Natural killer cell (primary cell): ENCODE results near the gene CHD5. TPM values are rescaled to one million over a fixed set of nuclear protein-coding genes. Genes with fewer than 3 reads are reported as not detected.

Experiments
- ATAC-seq, 3 donors: fragments of 150-1000 bp in 2 of 3; fragments of 200-7000 bp in 1 of 3; cut with Tn5 transposase; 1 replicate in 1 of 3; 2 replicates in 2 of 3; pipeline ENCODE4 v1.10.0; 2021; ENCODE audit warnings: mild to moderate bottlenecking in 2 of 3, moderate library complexity in 2 of 3
- DNase-seq, 2 donors: peaks; one replicate each; pipeline versions ENCODE4 v3.0.0 to v3.0.0-alpha.2; 2013 to 2021; ENCODE audit warnings: mixed read lengths in 1 of 2
- H3K27ac ChIP-seq: one replicate; pipeline ENCODE4 v1.5.1; 2013; ENCODE audit warnings: mild to moderate bottlenecking, low read length
- H3K27me3 ChIP-seq: one replicate; pipeline ENCODE4 v1.6.1; 2013; ENCODE audit warnings: low read length; ENCODE audit not compliant: control insufficient read depth, insufficient read depth
- H3K36me3 ChIP-seq: one replicate; pipeline ENCODE4 v1.6.1; 2013; ENCODE audit warnings: low read length; ENCODE audit not compliant: control insufficient read depth, insufficient read depth
- H3K4me1 ChIP-seq: one replicate; pipeline ENCODE4 v1.6.1; 2013; ENCODE audit warnings: low read length; ENCODE audit not compliant: control insufficient read depth, insufficient read depth
- H3K4me3 ChIP-seq: one replicate; pipeline ENCODE4 v1.5.1; 2013; ENCODE audit warnings: low read length
- H3K9me3 ChIP-seq: one replicate; pipeline ENCODE4 v1.6.1; 2013; ENCODE audit warnings: low read length; ENCODE audit not compliant: control insufficient read depth, insufficient read depth
- H3K27ac Mint-ChIP-seq, 2 donors: one replicate each; pipeline ENCODE4 v1.8.0; 2022; ENCODE audit warnings: mild to moderate bottlenecking in 2 of 2, mixed read lengths in 2 of 2, moderate library complexity in 1 of 2
- H3K27me3 Mint-ChIP-seq, 2 donors: one replicate each; pipeline ENCODE4 v1.8.0; 2022; ENCODE audit warnings: low read depth in 2 of 2, mixed read lengths in 2 of 2
- H3K36me3 Mint-ChIP-seq: one replicate; pipeline ENCODE4 v1.8.0; 2022; ENCODE audit warnings: mixed read lengths
- H3K4me1 Mint-ChIP-seq, 2 donors: one replicate each; pipeline ENCODE4 v1.8.0; 2022; ENCODE audit warnings: mixed read lengths in 2 of 2
- H3K4me3 Mint-ChIP-seq: one replicate; pipeline ENCODE4 v1.8.0; 2022; ENCODE audit warnings: mild to moderate bottlenecking, moderate library complexity, mixed read lengths
- H3K9me3 Mint-ChIP-seq, 2 donors: one replicate each; pipeline ENCODE4 v1.8.0; 2022; ENCODE audit warnings: mixed read lengths in 2 of 2
- CTCF ChIP-seq: fragments of 200-600 bp; IDR thresholded peaks from one replicate; pipeline ENCODE4 v1.8.0; 2022; ENCODE audit warnings: antibody characterized with exemption
- WGBS: methylation state at CpG from one replicate; pipeline ENCODE4 v1.1.7; 2013; ENCODE audit warnings: missing lambda C conversion rate; ENCODE audit not compliant: insufficient coverage; 5-methylcytosine and 5-hydroxymethylcytosine counted together
- intact Hi-C: fragments of 100-400 bp; cut with micrococcal nuclease; formaldehyde crosslinking; loops from one replicate; pipeline ENCODE4 v1.14.2; 2022
- total RNA-seq, 4 donors: library from RNA; stranded (reverse); fragments of 120-200 nt in 1 of 4; gene quantifications; one replicate each; pipeline versions ENCODE4 v1.2.3 to v1.2.4, GENCODE V29; 2013 to 2022

The CHD5 gene
- total RNA-seq, 3 donors from 2014 or later (not counting 1 experiment from before 2014, with no cell fraction given): 0.34 to 1.2 (median 0.73) TPM

DNA sequence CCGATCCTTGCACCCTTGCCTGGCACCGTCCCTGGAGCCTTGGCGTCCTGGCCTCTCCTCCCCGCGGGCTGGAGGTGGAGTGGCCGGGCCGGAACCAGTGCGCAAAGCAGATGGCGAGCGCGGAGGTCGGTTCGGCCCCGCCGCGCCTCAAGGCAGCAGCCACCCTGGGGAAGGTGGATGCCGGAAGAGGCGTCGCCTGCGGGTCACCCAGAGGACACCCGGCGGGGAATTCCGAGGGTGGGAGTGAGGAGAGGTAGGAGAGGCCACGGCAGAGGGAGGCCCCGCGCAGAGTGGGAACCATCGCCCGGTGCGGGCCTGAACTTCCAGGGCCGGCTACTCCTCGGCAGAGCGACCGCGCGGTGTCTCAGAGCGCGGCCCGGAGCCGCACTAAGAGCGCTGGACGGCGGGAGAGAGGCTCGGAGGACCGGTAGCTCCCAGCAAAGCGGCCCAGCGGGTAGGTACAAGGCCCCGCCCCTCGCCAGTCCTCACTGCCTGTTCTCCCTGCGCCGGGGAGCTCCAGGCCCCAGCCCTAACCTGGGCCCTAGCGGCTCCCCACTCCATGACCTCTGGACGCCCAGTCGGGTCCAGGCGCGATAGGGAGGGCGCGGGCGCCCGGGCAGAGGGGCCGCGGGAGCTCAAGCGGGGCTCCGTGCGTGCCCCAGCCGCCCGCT is 25.9 kb upstream of the CHD5 start, which contains the start of gene RNF207:
TSS of gene RNF207 (plus strand) at position 271 of the 671 bp plus-strand sequence. CDS start 417 bp downstream, outside the sequence.
- H3K4me1 ChIP-seq: peaks cover 35% of the 10 kb centered on the region
- Mint-ChIP-seq H3K9me3 (no peaks in the 10 kb centered on the region), H3K4me1 (peaks cover under 1 to 4% of the 10 kb centered on the region in 2 donors), H3K4me3 (peak within 1 kb of the TSS; percentile 47), H3K27ac (no peak within 1 kb of the TSS), H3K36me3 (no peaks in the 10 kb centered on the region), H3K27me3 (peaks cover 0 to 21% of the 10 kb centered on the region in 2 donors)
- under 1% methylated on average over 66 of the region's 66 CpGs for WGBS
- DNase-seq (peak; percentile 26 to 78), ATAC-seq (peak; percentile 60 to 73 (median 68))
- peaks cover 20% of the 10 kb centered on the region for H3K27me3 ChIP-seq
- intact Hi-C loops: no loop called here
- no peaks in the 10 kb centered on the region for H3K36me3 ChIP-seq
- no peaks in the 10 kb centered on the region for H3K9me3 ChIP-seq
- H3K27ac ChIP-seq: no peak within 1 kb of the TSS
- peak within 1 kb of the TSS; percentile 49 for H3K4me3 ChIP-seq
- no peak for TF ChIP-seq CTCF

DNA sequence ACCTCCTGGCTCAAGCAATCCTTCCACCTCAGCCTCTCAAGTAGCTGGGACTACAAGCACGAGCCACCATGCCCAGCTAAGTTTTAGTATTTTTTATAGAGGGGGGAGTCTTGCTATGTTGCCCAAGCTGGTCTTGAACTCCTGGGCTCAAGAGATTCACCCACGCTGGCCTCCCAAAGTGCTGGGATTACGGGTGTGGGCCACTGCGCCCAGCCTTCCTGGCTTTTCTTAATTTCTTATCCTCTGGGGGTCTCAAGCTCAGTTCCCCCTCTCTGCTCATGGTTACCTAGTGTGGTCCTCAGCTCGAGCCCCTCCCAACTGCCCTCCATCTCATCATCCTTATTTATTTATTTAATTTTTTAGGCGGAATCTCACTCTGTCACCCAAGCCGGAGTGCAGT is 22.1 kb upstream of the CHD5 start:
- Histone ChIP-seq H3K9me3 (no peaks in the 10 kb centered on the region), H3K4me1 (peaks cover 49% of the 10 kb centered on the region), H3K27ac (no peak overlapping the region), H3K4me3 (no peak overlapping the region), H3K27me3 (peaks cover 11% of the 10 kb centered on the region), H3K36me3 (no peaks in the 10 kb centered on the region)
- DNase-seq: no peak
- TF ChIP-seq CTCF: no peak
- no peak for ATAC-seq
- 90% methylated on average over 6 of the region's 7 CpGs for WGBS
- Mint-ChIP-seq H3K36me3 (no peaks in the 10 kb centered on the region), H3K9me3 (no peaks in the 10 kb centered on the region), H3K27ac (no peak overlapping the region), H3K27me3 (peaks cover 0 to 7% of the 10 kb centered on the region in 2 donors), H3K4me1 (peaks cover 33 to 40% of the 10 kb centered on the region in 2 donors), H3K4me3 (no peak overlapping the region)
- intact Hi-C loops: no loop called here

GRCh38 chr1:6200188-6200809 is 20.2 kb upstream of the CHD5 start:
- Mint-ChIP-seq H3K36me3 (peaks cover 9% of the 10 kb centered on the region), H3K4me3 (peak overlapping the region; percentile 87), H3K27ac (peak overlapping the region; percentile 70 to 91), H3K4me1 (peaks cover 41 to 52% of the 10 kb centered on the region in 2 donors), H3K9me3 (no peaks in the 10 kb centered on the region), H3K27me3 (no peaks in the 10 kb centered on the region)
- Histone ChIP-seq H3K36me3 (peaks cover 12% of the 10 kb centered on the region), H3K9me3 (no peaks in the 10 kb centered on the region), H3K4me1 (peaks cover 30% of the 10 kb centered on the region), H3K4me3 (peak overlapping the region; percentile 82), H3K27me3 (peaks cover 3% of the 10 kb centered on the region), H3K27ac (peak overlapping the region; percentile 54)
- WGBS: 91% methylated on average over 10 of the region's 10 CpGs
- intact Hi-C loops: no loop called here
- ATAC-seq (no peak), DNase-seq (no peak)
- no peak for TF ChIP-seq CTCF
